OCI-LY3 (cell line): ENCODE data around the gene CMSS1.

Experiments used
- EZH2phosphoT487 ChIP-seq: fragments of 200-600 bp; shearing (Covaris generic); IDR thresholded peaks from 2 replicates; pipeline ENCODE4 v1.6.1; 2018; ENCODE audit warnings: antibody characterized with exemption, mixed run types, low read depth
- TF ChIP-seq, protein P1 (sequence below): fragments of 200-600, 300-600 bp; sonication (generic); IDR thresholded peaks from 2 replicates; pipeline ENCODE4 v1.5.1; 2014; ENCODE audit warnings: antibody characterized with exemption, low read length, low read depth

DNA sequence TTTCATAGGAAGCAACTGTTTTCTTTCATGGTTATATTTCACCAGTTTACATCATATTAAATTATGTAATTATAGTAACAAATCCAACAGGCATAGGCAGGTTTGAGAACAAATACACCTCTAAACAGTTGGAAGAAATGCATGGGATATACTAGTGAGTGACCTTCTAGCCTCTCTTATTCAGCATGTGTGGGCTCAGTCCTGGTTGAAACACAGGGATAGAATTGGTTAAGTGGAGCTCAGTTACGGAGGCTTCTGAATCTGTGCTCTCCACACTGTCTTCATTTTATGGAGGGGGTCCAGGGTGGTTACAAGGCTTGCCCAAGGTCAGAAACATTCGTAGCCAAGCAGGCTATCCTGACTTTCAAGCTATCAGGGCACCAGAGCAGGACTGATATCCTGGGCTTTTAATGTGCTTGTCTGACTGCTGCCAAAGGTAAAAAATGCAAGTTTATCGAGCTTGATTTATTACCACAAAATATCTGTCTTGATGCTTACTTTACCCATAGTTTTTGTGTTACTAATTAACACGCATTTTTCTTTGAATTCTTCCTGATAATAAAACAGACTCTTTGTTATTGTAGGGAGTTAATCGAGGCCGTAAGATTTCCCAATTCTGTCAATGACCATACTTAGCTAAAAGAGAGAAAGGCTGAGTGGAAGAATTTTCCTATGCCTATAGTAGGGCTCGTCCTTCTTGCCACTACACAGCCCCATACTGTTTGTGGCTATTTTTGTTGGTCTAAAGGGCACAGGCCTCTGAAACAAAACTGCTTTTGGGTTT, 207.1 kb downstream of the CMSS1 start:
- TF ChIP-seq, protein P1, sequence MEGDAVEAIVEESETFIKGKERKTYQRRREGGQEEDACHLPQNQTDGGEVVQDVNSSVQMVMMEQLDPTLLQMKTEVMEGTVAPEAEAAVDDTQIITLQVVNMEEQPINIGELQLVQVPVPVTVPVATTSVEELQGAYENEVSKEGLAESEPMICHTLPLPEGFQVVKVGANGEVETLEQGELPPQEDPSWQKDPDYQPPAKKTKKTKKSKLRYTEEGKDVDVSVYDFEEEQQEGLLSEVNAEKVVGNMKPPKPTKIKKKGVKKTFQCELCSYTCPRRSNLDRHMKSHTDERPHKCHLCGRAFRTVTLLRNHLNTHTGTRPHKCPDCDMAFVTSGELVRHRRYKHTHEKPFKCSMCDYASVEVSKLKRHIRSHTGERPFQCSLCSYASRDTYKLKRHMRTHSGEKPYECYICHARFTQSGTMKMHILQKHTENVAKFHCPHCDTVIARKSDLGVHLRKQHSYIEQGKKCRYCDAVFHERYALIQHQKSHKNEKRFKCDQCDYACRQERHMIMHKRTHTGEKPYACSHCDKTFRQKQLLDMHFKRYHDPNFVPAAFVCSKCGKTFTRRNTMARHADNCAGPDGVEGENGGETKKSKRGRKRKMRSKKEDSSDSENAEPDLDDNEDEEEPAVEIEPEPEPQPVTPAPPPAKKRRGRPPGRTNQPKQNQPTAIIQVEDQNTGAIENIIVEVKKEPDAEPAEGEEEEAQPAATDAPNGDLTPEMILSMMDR, result no peak
- no peak for TF ChIP-seq EZH2phosphoT487
